Stimulated activated CD4-positive, alpha-beta T cell treated with anti-CD3 and anti-CD28 coated beads, TNF-alpha, amount 100 ng/mL, for 4 hours (primary cell): Measurements from ENCODE around the gene CPE.
"Not testable (repeated sequence)": the region's sequence is repeated elsewhere in the genome, so short reads cannot be mapped to it uniquely, and the experiment has no call there.

ENCODE experiments used
- DNase-seq, 3 experiments: peaks; one replicate each; pipeline ENCODE4 v3.0.0-alpha.2; 2020; ENCODE audit warnings: low read depth in 3 of 3

Gene CPE

DNA sequence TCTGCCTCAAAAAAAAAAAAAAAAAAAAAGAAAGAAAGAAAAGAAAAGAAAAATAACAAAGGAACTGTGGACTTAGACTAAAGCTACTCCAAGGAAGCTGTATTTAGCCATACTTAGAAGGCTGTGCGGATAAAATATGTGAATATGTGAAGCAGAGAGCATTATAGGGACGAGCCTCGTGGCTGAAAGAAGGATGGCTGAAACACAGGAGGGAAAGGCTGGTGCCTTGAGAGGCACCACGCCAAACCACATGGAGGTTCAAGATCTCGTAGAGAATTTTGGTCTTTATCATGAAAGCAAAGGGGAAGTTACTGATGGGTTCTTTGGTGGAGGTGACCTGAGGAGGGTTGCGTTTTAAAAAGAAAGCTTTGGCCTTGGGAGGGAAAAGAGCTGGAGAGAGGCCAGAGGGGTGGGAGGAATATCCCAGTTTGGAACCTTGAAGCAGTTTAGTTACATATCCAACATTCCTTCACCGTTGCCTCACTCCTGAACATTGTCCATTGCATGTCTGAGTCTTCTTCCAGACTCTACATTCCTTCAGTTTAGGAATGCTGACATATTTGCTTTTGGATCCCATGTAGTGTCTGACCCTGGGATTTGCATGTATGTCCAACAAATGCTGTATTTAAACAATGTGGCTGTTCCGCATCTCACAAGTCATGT, 82.5 kb downstream of the CPE start:
- DNase-seq = no peak

DNA sequence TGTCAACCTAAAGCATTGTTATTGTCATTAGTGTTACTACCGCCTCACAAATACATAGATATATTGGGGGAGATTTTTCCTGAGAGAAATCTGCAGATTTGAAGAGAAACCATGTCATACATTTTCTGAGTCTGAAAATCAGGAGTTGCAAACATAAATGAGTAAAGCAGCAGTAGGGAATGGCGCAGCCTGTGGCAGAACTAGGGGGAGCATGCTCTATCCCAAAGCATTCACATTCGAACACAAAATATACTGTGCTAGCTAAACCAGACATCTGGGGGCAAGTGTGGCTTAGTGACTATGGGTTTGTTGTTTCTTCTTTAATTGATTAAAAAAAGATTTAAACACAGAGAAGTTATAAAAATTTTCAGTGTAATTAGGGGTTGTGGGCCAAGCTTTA, 83.2 kb downstream of the CPE start:
- DNase-seq = no peak

DNA sequence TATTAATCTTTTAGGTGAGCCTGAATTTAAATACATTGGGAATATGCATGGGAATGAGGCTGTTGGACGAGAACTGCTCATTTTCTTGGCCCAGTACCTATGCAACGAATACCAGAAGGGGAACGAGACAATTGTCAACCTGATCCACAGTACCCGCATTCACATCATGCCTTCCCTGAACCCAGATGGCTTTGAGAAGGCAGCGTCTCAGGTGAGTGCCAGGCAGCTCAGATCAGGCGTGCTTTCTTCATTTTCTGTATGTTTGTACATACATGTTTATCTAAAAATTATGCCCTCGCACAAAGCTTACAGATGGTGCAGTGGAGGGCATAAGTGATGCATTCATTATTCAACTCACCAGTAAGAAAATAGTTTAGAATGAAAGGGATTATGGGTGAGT, 85.6 kb downstream of the CPE start:
- DNase-seq = no peak

DNA sequence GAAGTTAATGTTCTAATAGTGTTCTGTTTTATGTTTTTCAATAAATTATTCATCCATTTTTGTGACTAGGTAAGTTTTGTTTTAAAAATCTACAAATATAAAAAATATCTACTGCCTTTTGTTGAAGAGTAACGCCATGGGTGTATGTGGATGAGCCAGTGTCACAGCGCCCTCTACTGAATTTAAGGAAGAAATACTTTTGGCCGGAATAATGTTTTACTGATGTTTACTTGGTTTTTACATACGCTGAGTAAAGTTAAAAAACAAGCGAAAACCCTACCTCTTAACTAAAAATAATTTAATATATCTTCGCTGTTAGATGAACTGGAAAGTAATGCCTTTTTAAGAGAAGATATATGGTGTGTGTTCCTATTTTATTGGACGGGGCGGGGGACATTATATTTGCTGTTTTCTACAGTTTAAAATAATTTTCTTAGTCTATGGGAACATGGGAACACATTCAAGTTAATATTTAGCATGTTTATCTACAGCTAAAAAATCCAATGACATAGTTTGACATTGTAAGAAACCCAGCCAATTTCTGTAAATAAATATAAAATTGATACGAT, 86.1 kb downstream of the CPE start:
- peak in 1 of 3 experiments; percentile 3 for DNase-seq

DNA sequence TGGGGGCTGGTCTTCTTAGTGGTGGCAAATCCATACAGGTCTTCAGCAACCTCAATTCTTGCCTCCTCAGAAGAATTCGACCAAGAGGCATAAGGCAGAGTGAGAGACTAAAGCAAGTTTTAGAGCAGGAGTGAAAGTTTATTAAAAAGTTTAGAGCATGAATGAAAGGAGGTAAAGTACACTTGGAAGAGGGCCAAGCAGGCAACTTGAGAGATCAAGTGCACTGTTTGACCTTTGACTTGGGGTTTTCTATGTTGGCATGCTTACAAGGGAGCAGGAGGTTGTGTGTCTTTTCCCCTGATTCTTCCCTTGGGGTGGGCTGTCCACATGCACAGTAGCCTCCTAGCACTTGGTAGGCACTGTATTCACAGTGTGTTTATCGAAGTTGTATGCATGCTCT, 91.2 kb downstream of the CPE start:
- no peak for DNase-seq

DNA sequence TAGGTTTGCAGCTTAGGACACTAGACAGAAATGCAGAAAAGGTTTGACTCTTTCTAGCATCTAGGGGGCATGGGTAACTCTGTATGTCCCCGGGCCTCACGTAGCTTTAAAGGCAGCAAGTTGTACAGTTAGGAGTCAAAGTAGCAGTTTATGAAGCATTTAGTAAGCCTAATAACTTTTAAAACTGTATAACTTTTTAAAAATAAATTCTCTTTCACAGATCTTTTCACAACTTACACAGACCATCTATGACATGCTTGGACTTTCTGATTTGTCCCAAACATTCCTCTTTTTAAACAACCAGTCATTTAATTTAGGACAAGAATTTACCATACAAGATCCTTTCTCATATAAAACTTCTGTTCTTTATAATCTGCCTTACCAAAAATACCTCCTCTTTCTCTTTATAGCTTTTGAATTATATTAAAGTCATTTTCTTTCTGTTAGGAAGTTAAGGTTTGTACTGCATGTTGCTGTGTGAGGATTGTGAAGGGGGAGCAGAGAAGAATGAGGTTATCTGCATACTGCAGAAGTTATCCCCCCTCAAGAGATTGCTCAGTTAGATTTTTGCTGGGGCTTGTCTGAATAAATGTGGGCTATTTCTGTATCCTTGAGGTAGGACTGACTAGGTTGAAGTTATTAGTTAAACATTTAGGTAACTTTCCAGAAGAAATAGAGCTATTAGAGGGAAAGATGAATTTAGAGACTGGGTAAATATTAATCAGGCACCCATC, 94.3 kb downstream of the CPE start:
- DNase-seq = no peak

DNA sequence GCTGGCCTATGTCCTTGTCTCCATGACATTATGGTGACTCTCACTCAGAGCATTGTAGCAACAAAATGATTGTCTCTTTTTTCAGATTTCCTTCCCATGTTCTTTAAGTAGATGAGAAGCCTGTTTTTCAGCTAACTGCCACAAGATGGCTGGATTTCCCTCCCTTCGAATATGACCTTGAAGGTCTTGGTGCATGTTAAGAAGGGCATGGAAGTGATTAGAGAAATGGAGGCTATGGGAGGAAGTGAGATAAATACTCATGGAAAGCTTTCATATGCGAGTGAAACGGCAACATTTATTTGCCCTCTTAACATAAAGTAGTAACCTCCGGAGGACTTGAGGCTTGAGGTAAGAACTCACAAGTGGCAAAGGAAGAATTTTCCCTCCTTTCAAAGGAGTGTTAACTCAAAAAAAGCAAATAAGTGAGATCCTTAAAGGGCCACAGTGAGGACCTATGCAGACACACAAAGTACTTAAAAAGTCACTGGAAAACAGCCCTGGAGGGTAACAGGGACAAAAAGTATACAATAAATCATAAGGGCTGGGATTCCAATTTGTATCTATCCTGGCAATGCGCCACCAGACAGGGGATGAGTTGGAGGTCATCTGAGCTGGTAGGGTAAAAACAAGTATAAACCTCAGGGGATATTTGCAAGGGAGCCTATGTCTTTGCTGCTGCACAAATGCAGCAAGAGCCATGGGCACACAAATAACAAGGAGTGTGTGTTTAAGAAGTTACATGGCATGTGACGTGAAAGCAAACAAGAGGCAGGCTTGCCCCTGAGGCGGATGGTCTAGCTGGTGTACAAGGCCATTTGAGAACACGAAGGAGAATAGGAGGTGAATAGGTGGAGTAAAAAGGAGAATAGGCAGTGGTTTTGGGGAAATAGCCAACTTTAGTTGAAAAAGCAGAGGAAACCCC, 96.2 kb downstream of the CPE start:
- no peak for DNase-seq

DNA sequence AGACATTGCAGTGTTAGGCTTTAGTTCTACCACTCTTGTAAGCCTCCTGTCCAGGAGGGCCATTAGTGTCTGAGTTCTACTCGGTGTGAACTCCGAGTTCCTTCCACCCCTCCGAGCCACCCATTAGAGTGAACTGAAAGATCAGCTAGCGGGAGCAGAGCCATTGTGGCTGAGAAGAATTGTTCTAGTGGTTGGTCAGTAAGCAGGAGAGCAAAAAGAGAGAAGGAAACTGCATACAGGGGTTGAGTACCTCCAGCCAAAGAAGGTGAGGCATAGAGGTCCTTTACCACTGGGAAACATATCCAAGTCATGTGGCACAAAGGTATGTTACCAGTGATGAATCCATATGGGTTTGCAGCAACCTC, 96.9 kb downstream of the CPE start:
- no peak for DNase-seq

DNA sequence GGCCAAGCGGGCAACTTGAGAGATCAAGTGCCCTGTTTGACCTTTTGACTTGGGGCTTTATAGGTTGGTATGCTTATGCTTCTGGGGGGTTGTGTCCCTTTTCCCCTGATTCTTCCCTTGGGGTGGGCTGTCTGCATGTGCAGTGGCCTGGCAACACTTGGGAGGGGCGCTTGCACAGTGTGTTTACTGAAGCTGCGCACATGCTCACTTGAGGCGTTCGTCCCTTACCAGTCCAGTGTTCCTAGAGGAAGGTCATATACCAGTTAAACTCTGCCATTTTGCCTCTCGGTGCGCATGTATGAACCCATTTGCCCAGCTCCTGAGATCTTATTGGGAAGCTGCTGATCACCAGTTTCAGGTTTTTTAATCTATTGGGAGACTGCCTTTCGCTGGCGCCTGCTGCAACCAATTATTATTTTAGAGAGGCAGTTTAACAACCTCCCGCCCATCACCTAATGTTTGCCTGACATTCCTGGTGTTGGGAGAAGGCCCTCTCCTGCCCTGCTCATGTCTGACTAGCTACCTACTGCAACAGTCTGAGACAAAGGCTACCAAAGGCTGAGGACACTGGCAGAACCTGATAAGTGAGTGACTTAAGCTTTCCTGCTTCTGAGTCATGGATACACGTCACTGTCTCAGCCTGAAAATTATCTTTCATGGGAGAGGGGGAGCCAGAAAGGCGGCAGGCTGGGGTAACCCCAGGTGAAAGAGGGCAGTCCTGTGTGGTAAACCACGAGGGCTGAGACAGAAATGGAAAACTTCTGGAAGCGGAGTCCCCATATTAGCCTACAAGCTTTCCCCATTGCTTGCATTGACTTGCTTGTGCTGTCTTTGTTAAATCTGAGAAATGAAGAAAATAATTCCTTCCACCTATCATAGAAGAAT, 97.6 kb downstream of the CPE start:
- DNase-seq = no peak

DNA sequence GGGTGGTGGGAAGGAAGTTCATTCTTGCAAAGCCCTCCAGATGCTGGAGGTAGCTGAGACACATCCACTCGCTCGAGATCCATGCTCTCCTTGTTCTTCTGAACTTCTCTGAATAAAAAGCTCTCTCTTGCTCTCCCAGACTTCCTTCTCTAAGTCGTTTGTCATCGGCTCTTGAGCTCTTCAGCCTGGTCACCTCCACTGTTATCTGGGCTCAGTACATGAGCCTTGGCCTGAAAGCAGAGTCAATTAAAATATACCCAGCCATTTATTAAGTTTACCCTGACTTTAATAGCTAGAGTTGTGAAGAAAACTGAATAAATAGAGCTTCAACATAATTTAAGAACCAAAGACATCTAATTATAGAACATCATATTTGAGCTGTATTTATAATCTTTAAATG, 99.0 kb downstream of the CPE start:
- DNase-seq = no peak

DNA sequence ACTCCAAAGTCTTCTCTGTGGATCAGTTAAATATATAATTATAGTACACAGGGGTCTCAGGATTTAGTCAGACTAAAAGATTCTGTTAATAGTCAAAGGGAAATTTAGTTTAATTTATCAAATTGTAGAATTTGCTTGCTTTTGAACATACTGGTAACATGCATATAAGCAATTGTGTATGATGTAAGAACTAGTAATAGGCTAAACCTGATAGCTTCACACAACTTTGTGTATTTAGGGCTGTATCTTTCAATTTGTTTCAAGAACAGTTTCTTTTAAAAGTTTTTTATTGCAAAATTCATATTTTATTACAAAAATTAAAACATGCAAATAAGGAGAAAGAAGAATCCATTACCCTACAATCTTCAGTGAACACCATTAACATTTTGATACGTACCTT, 99.5 kb downstream of the CPE start:
- no peak for DNase-seq

DNA sequence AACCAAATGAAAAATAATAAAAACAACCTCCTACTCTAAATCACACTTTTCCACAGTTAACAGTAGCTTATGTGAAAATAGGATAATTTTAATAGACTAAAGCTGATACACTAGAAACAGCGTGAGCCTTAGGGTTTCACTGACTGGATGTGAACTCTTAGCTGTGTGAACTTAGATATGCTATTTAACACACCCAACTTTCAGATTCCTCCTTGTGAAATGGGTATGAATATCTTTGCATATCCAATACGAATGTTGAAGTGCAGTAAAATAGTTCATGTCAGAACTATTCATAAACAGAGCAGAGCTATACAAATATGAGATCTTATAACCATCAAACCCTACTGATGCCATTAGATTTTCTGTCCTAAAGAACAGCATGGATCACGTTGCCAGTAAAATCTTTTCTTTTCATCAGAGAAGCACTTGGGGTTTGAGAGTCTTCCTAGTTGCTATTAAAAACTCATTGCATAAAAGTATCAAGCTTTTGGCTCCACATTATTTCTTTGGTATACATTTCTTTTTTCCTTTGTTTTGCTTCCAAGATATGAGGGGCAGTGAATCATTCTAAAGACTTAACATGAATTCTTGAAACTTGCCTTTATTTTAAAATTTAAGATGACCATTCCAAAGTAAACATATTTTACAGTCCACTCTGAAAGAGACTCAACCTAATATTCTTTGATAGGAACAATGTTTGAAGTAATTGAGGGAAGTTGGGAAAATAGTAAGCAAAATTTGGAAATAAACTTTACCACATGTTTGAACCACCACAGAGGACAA, 102.4 kb downstream of the CPE start:
- no peak for DNase-seq

DNA sequence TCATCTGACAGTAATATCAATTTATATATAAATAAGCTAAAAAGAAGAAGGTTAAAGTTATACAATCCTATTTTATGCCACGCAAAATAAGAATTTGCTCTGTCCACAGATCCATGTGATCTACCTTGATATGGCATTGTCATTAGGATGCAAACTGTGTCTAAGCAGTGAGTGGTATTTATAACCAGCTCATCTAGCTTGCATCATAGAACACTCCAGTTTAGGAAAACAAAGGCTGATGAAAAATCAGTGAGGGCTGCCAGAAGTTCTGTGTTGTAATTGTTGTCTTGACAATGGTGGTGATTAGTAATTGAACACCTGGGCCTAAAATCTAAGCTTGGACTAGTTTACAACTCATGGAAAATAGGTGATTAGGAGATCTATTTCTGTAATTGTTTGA, 111.0 kb downstream of the CPE start:
- DNase-seq = no peak

DNA sequence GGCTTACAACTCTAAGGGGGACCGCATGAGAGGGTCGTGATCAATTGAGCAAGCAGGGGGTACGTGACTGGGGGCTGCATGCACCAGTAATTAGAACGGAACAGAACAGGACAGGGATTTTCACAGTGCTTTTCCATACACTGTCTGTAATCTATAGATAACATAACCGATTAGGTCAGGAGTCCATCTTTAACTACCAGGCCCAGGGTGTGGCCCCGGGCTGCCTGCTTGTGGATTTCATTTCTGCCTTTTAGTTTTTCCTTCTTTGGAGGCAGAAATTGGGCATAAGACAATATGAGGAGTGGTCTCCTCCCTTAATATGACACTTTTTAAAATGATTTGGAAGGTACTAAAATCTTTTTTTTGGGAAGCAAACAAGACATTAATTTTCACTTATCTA, 113.8 kb downstream of the CPE start:
- DNase-seq = not testable (repeated sequence)

DNA sequence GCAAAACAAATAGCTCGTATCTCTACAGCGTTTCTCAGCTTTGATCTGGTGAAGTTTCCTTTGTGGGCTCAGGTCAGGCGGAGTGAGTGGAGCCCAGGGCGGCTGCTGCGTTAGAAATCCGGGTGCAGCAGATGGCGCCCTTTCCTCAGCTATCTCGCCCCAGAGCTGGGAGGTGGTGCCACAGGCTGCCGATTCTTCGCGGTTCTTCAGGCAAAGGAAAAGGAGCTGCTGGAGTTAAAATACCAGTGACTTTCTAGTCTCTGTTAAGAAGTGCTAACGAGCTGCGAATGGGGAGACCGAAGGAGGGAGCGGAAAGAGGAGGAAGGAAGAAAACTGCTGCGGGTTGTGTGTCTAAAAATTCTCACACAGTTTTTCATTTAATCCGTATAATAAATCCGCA, 114.6 kb downstream of the CPE start:
- DNase-seq = peak; percentile 19 to 39 (median 22)

DNA sequence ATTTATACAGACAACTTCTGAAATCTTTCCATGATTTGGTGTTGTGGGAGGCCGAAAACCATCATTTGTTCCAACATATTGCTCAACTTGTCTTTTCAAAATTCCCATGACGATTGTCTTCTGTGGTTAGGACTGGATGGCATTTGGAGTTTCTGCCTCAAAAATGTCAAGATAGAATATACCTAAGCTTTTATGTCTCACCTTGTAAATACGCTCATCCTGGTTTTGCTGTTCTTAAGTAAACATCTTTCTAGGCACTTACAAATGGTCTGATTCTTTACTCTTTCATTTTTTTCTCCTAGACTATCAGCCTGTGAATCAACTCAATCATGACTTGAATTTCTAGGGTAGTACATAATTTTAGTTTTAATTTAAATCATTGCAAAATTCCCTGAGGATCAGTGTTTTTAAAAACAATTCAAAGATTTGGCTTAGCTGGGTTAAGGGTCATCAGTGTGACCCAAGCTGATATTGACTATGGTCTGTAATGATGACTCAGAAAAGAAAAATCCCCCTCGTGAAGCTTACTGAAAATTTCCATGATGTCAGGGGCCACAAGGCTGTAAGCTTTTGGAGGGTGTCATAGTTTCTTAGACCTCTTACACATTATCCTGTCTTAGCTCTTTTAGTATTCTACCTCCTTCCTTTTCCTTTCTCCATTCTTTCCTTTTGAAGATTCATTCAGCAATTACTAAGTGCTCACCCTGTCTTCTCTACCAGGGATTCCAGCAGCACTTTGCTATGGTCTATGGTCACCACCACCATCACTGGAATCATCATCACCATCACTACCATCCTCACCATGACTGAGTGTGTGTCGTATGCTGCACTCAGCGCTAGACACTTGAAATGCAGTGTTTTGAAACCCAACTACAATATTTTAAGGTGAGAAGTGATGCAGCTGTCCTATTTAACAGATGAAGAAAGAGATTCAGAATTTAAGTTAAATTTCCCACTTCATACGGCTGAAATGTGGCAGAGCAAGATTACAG, 124.4 kb downstream of the CPE start:
- DNase-seq = no peak

DNA sequence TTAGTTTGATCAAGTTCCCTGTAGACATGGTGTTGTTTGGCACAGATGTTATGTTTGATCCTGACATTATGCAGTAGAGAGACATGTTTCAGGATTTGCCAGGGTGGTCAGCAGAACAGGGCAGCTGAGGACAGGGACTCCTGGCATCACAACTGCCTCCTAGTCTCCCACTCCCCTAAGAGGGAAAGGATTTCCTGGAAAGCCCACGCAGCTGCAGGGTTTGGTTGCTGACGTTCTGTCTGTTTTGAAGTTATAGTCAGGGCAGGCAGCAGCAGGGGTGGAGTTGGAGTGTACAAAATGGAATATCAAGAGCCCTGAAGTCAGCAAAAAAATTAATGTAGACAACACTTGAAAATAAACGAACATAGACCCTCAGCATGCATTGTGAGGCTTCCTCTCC, 125.4 kb downstream of the CPE start:
- no peak for DNase-seq

DNA sequence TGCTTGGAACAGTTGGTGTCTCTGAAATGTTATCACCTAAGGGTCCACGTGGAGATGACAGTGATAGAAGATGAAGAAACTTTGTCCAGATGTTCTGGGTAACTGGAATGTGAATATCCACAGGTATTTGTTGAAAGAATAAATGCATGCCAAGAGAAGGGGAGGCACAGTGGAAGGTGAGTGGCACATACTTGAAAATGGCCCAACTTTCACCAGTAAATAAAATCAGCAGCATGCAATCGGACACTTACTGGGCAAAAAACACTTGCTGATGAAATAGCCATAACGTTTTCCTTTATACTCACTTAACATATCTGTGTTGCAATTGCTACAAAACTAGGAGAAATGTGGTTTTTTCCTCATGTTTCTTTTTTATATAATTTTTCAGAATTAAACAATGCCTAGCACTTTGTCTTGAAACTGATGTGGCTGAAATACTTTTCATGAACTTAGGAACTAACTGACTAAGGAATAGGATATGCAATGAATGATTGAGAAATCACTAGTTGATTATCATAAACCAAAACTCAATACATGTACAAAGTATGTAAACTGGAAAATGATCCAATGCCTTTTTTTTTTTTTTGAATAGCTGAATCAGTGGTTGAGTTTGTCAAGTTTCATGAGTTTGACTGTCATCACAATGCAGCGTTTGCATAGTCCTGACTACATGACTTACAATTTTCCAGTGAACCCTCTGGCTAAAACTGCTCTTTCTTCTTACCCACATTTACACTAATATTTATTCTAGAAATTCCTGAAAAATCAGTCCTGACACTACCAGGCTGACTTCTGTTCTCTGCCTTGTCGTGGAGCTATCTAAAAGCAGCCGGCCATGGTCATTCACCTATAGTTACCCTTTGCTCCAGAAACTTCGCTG, 127.4 kb downstream of the CPE start:
- no peak for DNase-seq
